Endothelial cell of umbilical vein (primary cell): ENCODE measurements around the gene C2CD3. TPM values are rescaled to one million over a fixed set of nuclear protein-coding genes. Genes with fewer than 3 reads are reported as not detected.

Experiments used
- BruUV-seq: library from RNA; stranded (reverse); fragments of 400-500 nt; replicated peaks from 2 replicates; lab custom pipeline; 2021; lab: Mats Ljungman, UMichigan
- CTCF ChIA-PET: fragments of 300-600, 350-600 bp; sonication (Branson Sonifier 250); formaldehyde crosslinking; loops from one replicate; lab custom pipeline; 2021; ENCODE audit warnings: antibody characterized with exemption, inconsistent platforms; lab: Charles Lee
- POLR2A ChIA-PET: fragments of 300-600, 350-600 bp; sonication (Branson Sonifier 250); formaldehyde crosslinking; loops from one replicate; lab custom pipeline; 2021; ENCODE audit warnings: antibody characterized with exemption, inconsistent platforms; lab: Charles Lee
- DNase-seq: peaks from one replicate; pipeline ENCODE4 v3.0.0-alpha.2; 2011; ENCODE audit warnings: low read depth, low spot score
- FAIRE-seq: peaks from 2 replicates; lab custom pipeline; 2011; peaks lifted over from hg19 to GRCh38; lab: Jason Lieb, UNC
- H2AFZ ChIP-seq: 2 replicates; pipeline ENCODE4 v1.6.0; 2012; ENCODE audit warnings: low read depth, low read length, control low read depth, inconsistent platforms
- H3K27ac ChIP-seq: 2 replicates; pipeline ENCODE4 v1.5.1; 2011; ENCODE audit warnings: low read depth, mild to moderate bottlenecking, control low read depth, low read length, moderate library complexity; ENCODE audit not compliant: insufficient read depth
- H3K27me3 ChIP-seq, 2 experiments: 2 replicates each; pipeline versions ENCODE4 v1.6.0 to v1.6.1; 2011; ENCODE audit warnings: low read length in 2 of 2, mixed read lengths in 1 of 2; ENCODE audit not compliant: control insufficient read depth in 2 of 2, insufficient read depth in 2 of 2
- H3K36me3 ChIP-seq, 2 experiments: 2 replicates in 1 of 2; 3 replicates in 1 of 2; pipeline ENCODE4 v1.5.1; 2011; ENCODE audit warnings: low read length in 2 of 2, mild to moderate bottlenecking in 1 of 2, moderate library complexity in 1 of 2; ENCODE audit not compliant: control insufficient read depth in 2 of 2, insufficient read depth in 2 of 2; ENCODE audit errors: extremely low read depth in 1 of 2
- H3K4me1 ChIP-seq: 3 replicates; pipeline ENCODE4 v1.5.1; 2011; ENCODE audit warnings: mild to moderate bottlenecking, low read length; ENCODE audit not compliant: control insufficient read depth, insufficient read depth; ENCODE audit errors: extremely low read depth
- H3K4me2 ChIP-seq: 2 replicates; pipeline ENCODE4 v1.6.1; 2011; ENCODE audit warnings: low read length, control low read depth, mixed read lengths; ENCODE audit not compliant: insufficient read depth
- H3K4me3 ChIP-seq, 3 experiments: fragments of 200-600 bp in 1 of 3; sonication (generic), shearing (Covaris generic) in 1 of 3; replicated peaks in 1 of 3; 2 replicates each; pipeline ENCODE4 v1.5.1; 2011 to 2016; ENCODE audit warnings: control low read depth in 3 of 3, low read length in 3 of 3, mild to moderate bottlenecking in 2 of 3, inconsistent platforms in 1 of 3, low read depth in 1 of 3, moderate library complexity in 1 of 3; ENCODE audit not compliant: insufficient read depth in 1 of 3
- H3K79me2 ChIP-seq: 2 replicates; pipeline ENCODE4 v1.6.0; 2012; ENCODE audit warnings: low read length, inconsistent platforms; ENCODE audit not compliant: control insufficient read depth, insufficient read depth
- H3K9ac ChIP-seq: replicated peaks from 2 replicates; pipeline ENCODE3; 2011; ENCODE audit warnings: low read length, control low read depth; ENCODE audit not compliant: insufficient read depth; ENCODE audit errors: extremely low read depth
- H3K9me1 ChIP-seq: replicated peaks from 3 replicates; pipeline ENCODE4 v1.6.0; 2011; ENCODE audit warnings: mild to moderate bottlenecking, low read length; ENCODE audit not compliant: control insufficient read depth, insufficient read depth; ENCODE audit errors: extremely low read depth
- H3K9me3 ChIP-seq: replicated peaks from 2 replicates; pipeline ENCODE4 v1.5.1; 2012; ENCODE audit warnings: low read length, inconsistent platforms; ENCODE audit not compliant: control insufficient read depth, insufficient read depth
- H4K20me1 ChIP-seq: replicated peaks from 2 replicates; pipeline ENCODE3; 2011; ENCODE audit warnings: mild to moderate bottlenecking, low read length; ENCODE audit not compliant: control insufficient read depth, insufficient read depth; ENCODE audit errors: extremely low read depth
- CTCF ChIP-seq, 2 donors: IDR thresholded peaks; 1 replicate in 1 of 2; 2 replicates in 1 of 2; pipeline ENCODE4 v1.5.1; 2011; ENCODE audit warnings: low read length in 2 of 2, mild to moderate bottlenecking in 2 of 2, moderate library complexity in 2 of 2, control low read depth in 1 of 2, inconsistent platforms in 1 of 2, low read depth in 1 of 2; ENCODE audit not compliant: insufficient read depth in 1 of 2; ENCODE audit errors: extremely low read depth in 1 of 2
- EZH2 ChIP-seq: IDR thresholded peaks from 2 replicates; pipeline ENCODE4 v1.6.1; 2012; ENCODE audit warnings: borderline replicate concordance, low read depth, mild to moderate bottlenecking, moderate library complexity, low read length, inconsistent platforms; ENCODE audit not compliant: severe bottlenecking
- FOS ChIP-seq: IDR thresholded peaks from 2 replicates; pipeline ENCODE4 v1.6.1; 2011; ENCODE audit warnings: mild to moderate bottlenecking, low read length, moderate library complexity, borderline replicate concordance; ENCODE audit not compliant: insufficient read depth
- GATA2 ChIP-seq: IDR thresholded peaks from 2 replicates; pipeline ENCODE4 v1.7.0; 2011; ENCODE audit warnings: low read depth, mild to moderate bottlenecking, moderate library complexity, mixed read lengths, low read length; ENCODE audit not compliant: insufficient read length, insufficient read depth
- JUN ChIP-seq: IDR thresholded peaks from 2 replicates; pipeline ENCODE4 v1.6.1; 2011; ENCODE audit warnings: borderline replicate concordance, low read depth; ENCODE audit not compliant: insufficient read length, insufficient read depth
- MAX ChIP-seq: IDR thresholded peaks from 2 replicates; pipeline ENCODE4 v1.6.1; 2011; ENCODE audit not compliant: insufficient read depth, insufficient read length
- MYC ChIP-seq: IDR thresholded peaks from one replicate; pipeline ENCODE4 v1.6.1; 2011; ENCODE audit warnings: mild to moderate bottlenecking, low read depth, low read length
- POLR2A ChIP-seq: IDR thresholded peaks from 2 replicates; pipeline ENCODE4 v1.6.1; 2012; ENCODE audit warnings: low read depth, mild to moderate bottlenecking, control low read depth, low read length
- POLR2AphosphoS5 ChIP-seq: IDR thresholded peaks from 2 replicates; pipeline ENCODE4 v1.6.1; 2012; ENCODE audit warnings: low read depth, mild to moderate bottlenecking, control low read depth, low read length, moderate library complexity; ENCODE audit not compliant: insufficient read depth
- dilution Hi-C: fragments of 300-500 bp; cut with MboI; formaldehyde crosslinking; loops from one replicate; pipeline ENCODE4 v1.15.0; 2019; ENCODE audit warnings: low sequenced_read_pairs; ENCODE audit not compliant: extremely low pct_ligation_motif_present
- intact Hi-C: fragments of 100-400 bp; cut with micrococcal nuclease; formaldehyde crosslinking; loops from one replicate; pipeline ENCODE4 v1.10.0; 2022
- polyA plus RNA-seq, 4 experiments: library from polyadenylated mRNA; depleted of rRNA in 3 of 4; stranded (reverse) in 3 of 4; unstranded in 1 of 4; fragments of >200 nt; gene quantifications; 2 replicates each; pipeline versions ENCODE4 v1.2.1 to v1.2.3, GENCODE V29; 2011 to 2012; ENCODE audit warnings: missing spikeins in 1 of 4
- total RNA-seq: library from RNA; stranded (reverse); gene quantifications from 2 replicates; pipeline ENCODE4 v1.2.3, GENCODE V29; 2021

Gene C2CD3
- total and polyA plus RNA-seq, 2 donors (not counting 3 experiments of a cell fraction or from before 2014, with no cell fraction given), result 12.9 to 36.6 TPM

DNA sequence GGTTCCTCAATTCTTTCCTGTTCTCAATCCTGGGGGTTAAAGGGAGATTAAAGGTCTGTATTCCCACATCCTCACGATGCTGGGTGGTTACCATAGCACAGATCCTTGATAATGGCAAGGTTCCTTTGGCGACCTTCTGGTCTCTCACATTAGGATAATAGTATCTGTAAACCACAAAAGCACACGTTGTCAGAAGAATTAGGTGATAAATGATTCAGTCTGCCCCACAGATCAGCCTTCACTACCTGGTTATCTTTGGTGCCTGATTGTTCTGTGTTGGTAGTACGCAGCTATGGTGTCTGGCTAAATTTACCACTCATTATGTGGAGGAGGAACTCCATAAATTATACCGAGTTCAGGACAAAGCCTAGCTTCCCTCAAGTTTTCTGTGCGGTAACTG is 78.4 kb downstream of the C2CD3 start:
- no peak for FAIRE-seq
- no peak overlapping the region for H2AFZ ChIP-seq
- H4K20me1 ChIP-seq, result no peaks in the 10 kb centered on the region
- H3K9me1 ChIP-seq, result no peaks in the 10 kb centered on the region
- H3K79me2 ChIP-seq, result no peaks in the 10 kb centered on the region
- no peaks in the 10 kb centered on the region for H3K27me3 ChIP-seq
- DNase-seq, result no peak
- H3K9ac ChIP-seq, result no peak overlapping the region
- CTCF ChIA-PET, result no interaction called here
- H3K4me1 ChIP-seq, result no peaks in the 10 kb centered on the region
- intact Hi-C loops, result loop anchor here (10.0 kb wide), 1 partner anchor 128 kb away; no protein-coding TSS in a partner anchor
- H3K9me3 ChIP-seq, result no peaks in the 10 kb centered on the region
- peaks cover 11 to 12% of the 10 kb centered on the region in 2 experiments for H3K36me3 ChIP-seq
- dilution Hi-C loops, result no loop called here
- H3K27ac ChIP-seq, result no peak overlapping the region
- BruUV-seq, result no TSS peak
- H3K4me3 ChIP-seq, result no peak overlapping the region
- TF ChIP-seq POLR2AphosphoS5 (no peak), GATA2 (no peak), FOS (no peak), JUN (no peak), MAX (no peak), CTCF (IDR thresholded peaks at IDR 0.05; ENCODE audit: extremely low read depth in 1 of 2, insufficient read depth in 1 of 2, low read depth in 1 of 2, low read length in 2 of 2) (no peak), EZH2 (no peak), POLR2A (no peak), MYC (no peak)
- POLR2A ChIA-PET, result no interaction called here
- no peak overlapping the region for H3K4me2 ChIP-seq
